HepG2 (cell line): Measurements from ENCODE around the gene C21orf91. TPM values are rescaled to one million over a fixed set of nuclear protein-coding genes. Genes with fewer than 3 reads are reported as not detected.

Experiments used
- ATAC-seq: fragments of 200-7000 bp; cut with Tn5 transposase; 3 replicates; pipeline ENCODE4 v1.9.1; 2020; ENCODE audit warnings: mild to moderate bottlenecking, moderate library complexity
- BruUV-seq: library from RNA; stranded (reverse); fragments of 400-500 nt; replicated peaks from 2 replicates; lab custom pipeline; 2021; lab: Mats Ljungman, UMichigan
- CTCF ChIA-PET: fragments of 300-600 bp; formaldehyde crosslinking; extraction: SDS; loops from one replicate; lab custom pipeline; 2021; ENCODE audit warnings: low total read pairs, inconsistent platforms, low intra/inter-chr PET ratio; lab: Yijun Ruan, JAX
- POLR2A ChIA-PET: fragments of 350-600 bp; sonication (Branson Sonifier 250); formaldehyde crosslinking; loops from one replicate; lab custom pipeline; 2020; ENCODE audit warnings: antibody characterized with exemption, inconsistent platforms; lab: Yijun Ruan, JAX
- DNase-seq: peaks from one replicate; pipeline ENCODE4 v3.0.0-alpha.2; 2015; ENCODE audit warnings: low spot score
- FAIRE-seq: peaks from 3 replicates; lab custom pipeline; 2011; peaks lifted over from hg19 to GRCh38; lab: Jason Lieb, UNC
- H2AFZ ChIP-seq: one replicate; pipeline ENCODE4 v1.6.1; 2011; ENCODE audit warnings: low read length, inconsistent platforms
- H3K27ac ChIP-seq: fragments of 300-600 bp; 3 replicates; pipeline ENCODE4 v1.8.0; 2011; ENCODE audit warnings: mixed run types, mild to moderate bottlenecking, mixed read lengths, low read length, inconsistent platforms; ENCODE audit not compliant: insufficient read depth; ENCODE audit errors: extremely low read length
- H3K27me3 ChIP-seq, 2 experiments: fragments of 200-600 bp in 1 of 2; 2 replicates in 1 of 2; 3 replicates in 1 of 2; pipeline versions ENCODE4 v1.6.0 to v1.8.0; 2011; ENCODE audit warnings: low read length in 2 of 2, mild to moderate bottlenecking in 2 of 2, moderate library complexity in 2 of 2, inconsistent platforms in 1 of 2; ENCODE audit not compliant: insufficient read depth in 2 of 2, control insufficient read depth in 1 of 2
- H3K36me3 ChIP-seq, 2 experiments: fragments of 200-600 bp in 1 of 2; replicated peaks in 1 of 2; 2 replicates in 1 of 2; 3 replicates in 1 of 2; pipeline versions ENCODE4 v1.5.1 to v1.8.0; 2011; ENCODE audit warnings: low read length in 2 of 2, inconsistent platforms in 1 of 2; ENCODE audit not compliant: insufficient read depth in 2 of 2, control insufficient read depth in 1 of 2
- H3K4me1 ChIP-seq: 2 replicates; pipeline ENCODE4 v1.5.1; 2012; ENCODE audit warnings: low read length, inconsistent platforms; ENCODE audit not compliant: insufficient read depth
- H3K4me2 ChIP-seq: 2 replicates; pipeline ENCODE4 v1.6.0; 2011; ENCODE audit warnings: low read depth, low read length, inconsistent platforms
- H3K4me3 ChIP-seq, 3 experiments: fragments of 200-600 bp in 1 of 3; sonication (generic), shearing (Covaris generic) in 1 of 3; replicated peaks in 1 of 3; 2 replicates each; pipeline ENCODE4 v1.5.1; 2011 to 2016; ENCODE audit warnings: low read length in 3 of 3, inconsistent platforms in 2 of 3, low read depth in 2 of 3, mild to moderate bottlenecking in 2 of 3, control low read depth in 1 of 3, mixed read lengths in 1 of 3; ENCODE audit not compliant: insufficient read depth in 1 of 3
- H3K79me2 ChIP-seq: one replicate; pipeline ENCODE4 v1.6.1; 2011; ENCODE audit warnings: low read length, inconsistent platforms; ENCODE audit not compliant: insufficient read depth
- H3K9ac ChIP-seq: 2 replicates; pipeline ENCODE4 v1.6.0; 2011; ENCODE audit warnings: mild to moderate bottlenecking, low read depth, low read length, inconsistent platforms; ENCODE audit not compliant: insufficient read depth
- H3K9me3 ChIP-seq: 2 replicates; pipeline ENCODE4 v1.5.1; 2012; ENCODE audit warnings: mild to moderate bottlenecking, low read length
- H4K20me1 ChIP-seq: 2 replicates; pipeline ENCODE4 v1.6.0; 2011; ENCODE audit warnings: inconsistent platforms, mild to moderate bottlenecking, low read length, moderate library complexity; ENCODE audit not compliant: insufficient read depth
- GATA4 ChIP-seq: sonication (generic); IDR thresholded peaks from 2 replicates; pipeline ENCODE4 v1.6.1; 2016; ENCODE audit warnings: antibody characterized with exemption, low read depth, borderline replicate concordance
- HNRNPK ChIP-seq: fragments of 200-400 bp; formaldehyde crosslinking; IDR thresholded peaks from 2 replicates; pipeline ENCODE4 v1.6.1; 2018; ENCODE audit warnings: low read length, low read depth, moderate library complexity, mild to moderate bottlenecking; ENCODE audit not compliant: poor library complexity, severe bottlenecking
- MLX ChIP-seq: IDR thresholded peaks from 2 replicates; pipeline ENCODE4 v1.6.1; 2016
- PPARG ChIP-seq: conservative IDR thresholded peaks from 2 replicates; pipeline ENCODE4 v1.6.1; 2016; ENCODE audit warnings: missing biosample characterization, missing genetic modification reagents
- RFX3 ChIP-seq: IDR thresholded peaks from 2 replicates; pipeline ENCODE4 v1.6.1; 2016; ENCODE audit warnings: missing biosample characterization, missing genetic modification reagents
- RFX5 ChIP-seq: IDR thresholded peaks from 2 replicates; pipeline ENCODE4 v1.6.1; 2011; ENCODE audit warnings: low read depth, low read length, improper control_type of control experiment
- SSRP1 ChIP-seq: IDR thresholded peaks from 2 replicates; pipeline ENCODE4 v1.6.1; 2016; ENCODE audit warnings: control low read depth
- TRIM22 ChIP-seq: fragments of 450-650 bp; IDR thresholded peaks from 2 replicates; pipeline ENCODE4 v1.6.1; 2017
- ZBTB1 ChIP-seq: sonication (generic); formaldehyde crosslinking; IDR thresholded peaks from 2 replicates; pipeline ENCODE4 v1.4.0; 2020; ENCODE audit warnings: missing genetic modification reagents, borderline replicate concordance
- ZNF232 ChIP-seq: sonication (generic); formaldehyde crosslinking; IDR thresholded peaks from 2 replicates; pipeline ENCODE4 v1.4.0; 2020; ENCODE audit warnings: missing genetic modification reagents, borderline replicate concordance
- ZNF629 ChIP-seq: sonication (generic); formaldehyde crosslinking; conservative IDR thresholded peaks from 2 replicates; pipeline ENCODE4 v1.5.0; 2020; ENCODE audit warnings: missing genetic modification reagents
- WGBS: methylation state at CpG from one replicate; pipeline ENCODE4 v1.1.6; 2017; ENCODE audit warnings: low lambda C conversion rate; 5-methylcytosine and 5-hydroxymethylcytosine counted together
- in situ Hi-C: cut with HindIII; loops from 2 replicates; pipeline ENCODE4 v1.10.0; 2017; ENCODE audit warnings: low pct_unique_long_range_greater_than_20kb; ENCODE audit not compliant: extremely low pct_ligation_motif_present
- intact Hi-C: fragments of 100-400 bp; cut with micrococcal nuclease; formaldehyde crosslinking; loops from one replicate; pipeline ENCODE4 v1.10.0; 2022; ENCODE audit not compliant: unreplicated experiment
- polyA plus RNA-seq, 8 experiments: library from polyadenylated mRNA; depleted of rRNA in 3 of 8; stranded (reverse) in 7 of 8; unstranded in 1 of 8; fragments of >200 nt; fragmentation: Illumina TruSeq in 4 of 8; extraction: Trizol in 4 of 8; gene quantifications; 2 replicates each; pipeline versions ENCODE4 v1.2.1 to v1.2.3, GENCODE V29; 2011 to 2016; ENCODE audit warnings: low read depth in 4 of 8, missing spikeins in 1 of 8, mixed read lengths in 1 of 8; ENCODE audit not compliant: insufficient read depth in 1 of 8
- total RNA-seq, 5 experiments: library from RNA; depleted of rRNA; stranded (reverse); fragments of >200 nt; fragmentation: Illumina TruSeq; extraction: Trizol; gene quantifications; 2 replicates each; pipeline ENCODE4 v1.2.3, GENCODE V29; 2016; ENCODE audit warnings: low read depth in 1 of 5

C21orf91 gene
- total and polyA plus RNA-seq, 2 of the 13 experiments (the other 11 are each of a cell fraction or from before 2014, with no cell fraction given), result 2.9 to 7.8 TPM

GRCh38 chr21:17789656-17790055 is 29.5 kb downstream of the C21orf91 start:
- intact Hi-C loops (no loop called here), in situ Hi-C loops (no loop called here)

GRCh38 chr21:17789069-17789468 is 30.1 kb downstream of the C21orf91 start:
- ATAC-seq (no peak), DNase-seq (no peak), FAIRE-seq (no peak)
- intact Hi-C loops (no loop called here), in situ Hi-C loops (no loop called here)
- H3K36me3 ChIP-seq, result peaks cover 3 to 7% of the 10 kb centered on the region in 2 experiments; a peak in 4 of 5 replicates
- CTCF ChIA-PET, result no interaction called here
- no TSS peak for BruUV-seq
- H3K27ac ChIP-seq, result no peak overlapping the region
- H3K79me2 ChIP-seq, result no peaks in the 10 kb centered on the region
- H3K4me1 ChIP-seq, result peaks cover 12% of the 10 kb centered on the region
- H4K20me1 ChIP-seq, result no peaks in the 10 kb centered on the region
- POLR2A ChIA-PET, result no interaction called here
- no peak overlapping the region for H3K9ac ChIP-seq
- no peak overlapping the region for H3K4me3 ChIP-seq
- TF ChIP-seq GATA4 (no peak), RFX3 (no peak), MLX (CRISPR knock-in tag) (no peak), PPARG (CRISPR knock-in tag) (no peak), ZNF232 (CRISPR knock-in tag) (no peak), RFX5 (no peak), ZBTB1 (CRISPR knock-in tag) (no peak), SSRP1 (no peak), ZNF629 (CRISPR knock-in tag) (no peak), HNRNPK (no peak)
- H2AFZ ChIP-seq, result no peak overlapping the region
- WGBS, result 35% methylated on average over 3 of the region's 3 CpGs
- no peaks in the 10 kb centered on the region for H3K27me3 ChIP-seq
- no peaks in the 10 kb centered on the region for H3K9me3 ChIP-seq
- H3K4me2 ChIP-seq, result no peak overlapping the region

More at GRCh38 chr21:17789656-17790055, 29.5 kb downstream of the C21orf91 start:
- FAIRE-seq, result no peak
- no peak for ATAC-seq
- ChIA-PET POLR2A (no interaction called here), CTCF (no interaction called here)
- Histone ChIP-seq H3K9ac (no peak overlapping the region), H3K79me2 (no peaks in the 10 kb centered on the region), H3K4me1 (peaks cover 12% of the 10 kb centered on the region), H4K20me1 (no peaks in the 10 kb centered on the region), H2AFZ (no peak overlapping the region), H3K36me3 (peaks cover 5 to 8% of the 10 kb centered on the region in 2 experiments; a peak in 4 of 5 replicates), H3K27ac (no peak overlapping the region), H3K9me3 (no peaks in the 10 kb centered on the region), H3K4me2 (no peak overlapping the region), H3K27me3 (no peaks in the 10 kb centered on the region), H3K4me3 (no peak overlapping the region)
- no peak for TF ChIP-seq TRIM22
- DNase-seq, result no peak
- BruUV-seq, result no TSS peak
- 95% methylated on average over 3 of the region's 3 CpGs for WGBS
